HepG2 (cell line): ENCODE results near the gene AARS1. TPM values are rescaled to one million over a fixed set of nuclear protein-coding genes. Genes with fewer than 3 reads are reported as not detected.

Experiments
- ADNP ChIP-seq: sonication (generic); formaldehyde crosslinking; IDR thresholded peaks from 2 replicates; pipeline ENCODE4 v1.4.0; 2020; ENCODE audit warnings: missing genetic modification reagents
- BCL3 ChIP-seq: sonication (generic); formaldehyde crosslinking; IDR thresholded peaks from 2 replicates; pipeline ENCODE4 v1.5.1; 2020; ENCODE audit warnings: mild to moderate bottlenecking, missing genetic modification reagents, moderate library complexity
- GABPB1 ChIP-seq: IDR thresholded peaks from 2 replicates; pipeline ENCODE4 v1.6.1; 2016; ENCODE audit warnings: mild to moderate bottlenecking, missing genetic modification reagents, moderate library complexity, missing compliant biosample characterization
- PHF21A ChIP-seq: sonication (generic); formaldehyde crosslinking; IDR thresholded peaks from 2 replicates; pipeline ENCODE4 v1.5.0; 2020; ENCODE audit warnings: mild to moderate bottlenecking, missing genetic modification reagents
- TFE3 ChIP-seq: IDR thresholded peaks from 2 replicates; pipeline ENCODE4 v1.6.1; 2016
- YEATS2 ChIP-seq: sonication (generic); formaldehyde crosslinking; IDR thresholded peaks from 2 replicates; pipeline ENCODE4 v1.4.0; 2020; ENCODE audit warnings: missing genetic modification reagents, borderline replicate concordance
- polyA plus RNA-seq, 8 experiments: library from polyadenylated mRNA; depleted of rRNA in 3 of 8; stranded (reverse) in 7 of 8; unstranded in 1 of 8; fragments of >200 nt; fragmentation: Illumina TruSeq in 4 of 8; extraction: Trizol in 4 of 8; gene quantifications; 2 replicates each; pipeline versions ENCODE4 v1.2.1 to v1.2.3, GENCODE V29; 2011 to 2016; ENCODE audit warnings: low read depth in 4 of 8, missing spikeins in 1 of 8, mixed read lengths in 1 of 8; ENCODE audit not compliant: insufficient read depth in 1 of 8
- total RNA-seq, 5 experiments: library from RNA; depleted of rRNA; stranded (reverse); fragments of >200 nt; fragmentation: Illumina TruSeq; extraction: Trizol; gene quantifications; 2 replicates each; pipeline ENCODE4 v1.2.3, GENCODE V29; 2016; ENCODE audit warnings: low read depth in 1 of 5
- TF ChIP-seq, protein P1 (sequence below): sonication (generic); formaldehyde crosslinking; IDR thresholded peaks from 2 replicates; pipeline ENCODE4 v1.4.0; 2020; ENCODE audit warnings: missing genetic modification reagents
- TF ChIP-seq, protein P2 (sequence below): sonication (generic); formaldehyde crosslinking; IDR thresholded peaks from 2 replicates; pipeline ENCODE4 v1.8.1; 2022; ENCODE audit warnings: low read depth, mild to moderate bottlenecking, missing genetic modification reagents
- TF ChIP-seq, protein P3 (sequence below): sonication (generic); formaldehyde crosslinking; IDR thresholded peaks from 2 replicates; pipeline ENCODE4 v1.9.0; 2021; ENCODE audit warnings: mild to moderate bottlenecking, missing genetic modification reagents

The AARS1 gene
- total and polyA plus RNA-seq, 2 of the 13 experiments (the other 11 are each of a cell fraction or from before 2014, with no cell fraction given): 107 to 132 TPM

GRCh38 chr16:70298988-70299938 is 10.0 kb upstream of the AARS1 start, which contains the start of gene DDX19B (continued):
- TF ChIP-seq, protein P1, sequence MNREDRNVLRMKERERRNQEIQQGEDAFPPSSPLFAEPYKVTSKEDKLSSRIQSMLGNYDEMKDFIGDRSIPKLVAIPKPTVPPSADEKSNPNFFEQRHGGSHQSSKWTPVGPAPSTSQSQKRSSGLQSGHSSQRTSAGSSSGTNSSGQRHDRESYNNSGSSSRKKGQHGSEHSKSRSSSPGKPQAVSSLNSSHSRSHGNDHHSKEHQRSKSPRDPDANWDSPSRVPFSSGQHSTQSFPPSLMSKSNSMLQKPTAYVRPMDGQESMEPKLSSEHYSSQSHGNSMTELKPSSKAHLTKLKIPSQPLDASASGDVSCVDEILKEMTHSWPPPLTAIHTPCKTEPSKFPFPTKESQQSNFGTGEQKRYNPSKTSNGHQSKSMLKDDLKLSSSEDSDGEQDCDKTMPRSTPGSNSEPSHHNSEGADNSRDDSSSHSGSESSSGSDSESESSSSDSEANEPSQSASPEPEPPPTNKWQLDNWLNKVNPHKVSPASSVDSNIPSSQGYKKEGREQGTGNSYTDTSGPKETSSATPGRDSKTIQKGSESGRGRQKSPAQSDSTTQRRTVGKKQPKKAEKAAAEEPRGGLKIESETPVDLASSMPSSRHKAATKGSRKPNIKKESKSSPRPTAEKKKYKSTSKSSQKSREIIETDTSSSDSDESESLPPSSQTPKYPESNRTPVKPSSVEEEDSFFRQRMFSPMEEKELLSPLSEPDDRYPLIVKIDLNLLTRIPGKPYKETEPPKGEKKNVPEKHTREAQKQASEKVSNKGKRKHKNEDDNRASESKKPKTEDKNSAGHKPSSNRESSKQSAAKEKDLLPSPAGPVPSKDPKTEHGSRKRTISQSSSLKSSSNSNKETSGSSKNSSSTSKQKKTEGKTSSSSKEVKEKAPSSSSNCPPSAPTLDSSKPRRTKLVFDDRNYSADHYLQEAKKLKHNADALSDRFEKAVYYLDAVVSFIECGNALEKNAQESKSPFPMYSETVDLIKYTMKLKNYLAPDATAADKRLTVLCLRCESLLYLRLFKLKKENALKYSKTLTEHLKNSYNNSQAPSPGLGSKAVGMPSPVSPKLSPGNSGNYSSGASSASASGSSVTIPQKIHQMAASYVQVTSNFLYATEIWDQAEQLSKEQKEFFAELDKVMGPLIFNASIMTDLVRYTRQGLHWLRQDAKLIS: no peak
- TF ChIP-seq BCL3 (CRISPR knock-in tag) (peak; percentile 82; the same call in 1 of the 2 replicates), TFE3 (peak; percentile 84), PHF21A (CRISPR knock-in tag) (peak; percentile 76; the same call in 1 of the 2 replicates), ADNP (CRISPR knock-in tag) (no peak), GABPB1 (CRISPR knock-in tag) (peak; percentile 99), YEATS2 (CRISPR knock-in tag) (peak; percentile 95)
- TF ChIP-seq, protein P2, sequence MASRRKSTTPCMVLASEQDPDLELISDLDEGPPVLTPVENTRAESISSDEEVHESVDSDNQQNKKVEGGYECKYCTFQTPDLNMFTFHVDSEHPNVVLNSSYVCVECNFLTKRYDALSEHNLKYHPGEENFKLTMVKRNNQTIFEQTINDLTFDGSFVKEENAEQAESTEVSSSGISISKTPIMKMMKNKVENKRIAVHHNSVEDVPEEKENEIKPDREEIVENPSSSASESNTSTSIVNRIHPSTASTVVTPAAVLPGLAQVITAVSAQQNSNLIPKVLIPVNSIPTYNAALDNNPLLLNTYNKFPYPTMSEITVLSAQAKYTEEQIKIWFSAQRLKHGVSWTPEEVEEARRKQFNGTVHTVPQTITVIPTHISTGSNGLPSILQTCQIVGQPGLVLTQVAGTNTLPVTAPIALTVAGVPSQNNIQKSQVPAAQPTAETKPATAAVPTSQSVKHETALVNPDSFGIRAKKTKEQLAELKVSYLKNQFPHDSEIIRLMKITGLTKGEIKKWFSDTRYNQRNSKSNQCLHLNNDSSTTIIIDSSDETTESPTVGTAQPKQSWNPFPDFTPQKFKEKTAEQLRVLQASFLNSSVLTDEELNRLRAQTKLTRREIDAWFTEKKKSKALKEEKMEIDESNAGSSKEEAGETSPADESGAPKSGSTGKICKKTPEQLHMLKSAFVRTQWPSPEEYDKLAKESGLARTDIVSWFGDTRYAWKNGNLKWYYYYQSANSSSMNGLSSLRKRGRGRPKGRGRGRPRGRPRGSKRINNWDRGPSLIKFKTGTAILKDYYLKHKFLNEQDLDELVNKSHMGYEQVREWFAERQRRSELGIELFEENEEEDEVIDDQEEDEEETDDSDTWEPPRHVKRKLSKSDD (CRISPR knock-in tag): no peak; the same call in none of the 2 replicates
- TF ChIP-seq, protein P3, sequence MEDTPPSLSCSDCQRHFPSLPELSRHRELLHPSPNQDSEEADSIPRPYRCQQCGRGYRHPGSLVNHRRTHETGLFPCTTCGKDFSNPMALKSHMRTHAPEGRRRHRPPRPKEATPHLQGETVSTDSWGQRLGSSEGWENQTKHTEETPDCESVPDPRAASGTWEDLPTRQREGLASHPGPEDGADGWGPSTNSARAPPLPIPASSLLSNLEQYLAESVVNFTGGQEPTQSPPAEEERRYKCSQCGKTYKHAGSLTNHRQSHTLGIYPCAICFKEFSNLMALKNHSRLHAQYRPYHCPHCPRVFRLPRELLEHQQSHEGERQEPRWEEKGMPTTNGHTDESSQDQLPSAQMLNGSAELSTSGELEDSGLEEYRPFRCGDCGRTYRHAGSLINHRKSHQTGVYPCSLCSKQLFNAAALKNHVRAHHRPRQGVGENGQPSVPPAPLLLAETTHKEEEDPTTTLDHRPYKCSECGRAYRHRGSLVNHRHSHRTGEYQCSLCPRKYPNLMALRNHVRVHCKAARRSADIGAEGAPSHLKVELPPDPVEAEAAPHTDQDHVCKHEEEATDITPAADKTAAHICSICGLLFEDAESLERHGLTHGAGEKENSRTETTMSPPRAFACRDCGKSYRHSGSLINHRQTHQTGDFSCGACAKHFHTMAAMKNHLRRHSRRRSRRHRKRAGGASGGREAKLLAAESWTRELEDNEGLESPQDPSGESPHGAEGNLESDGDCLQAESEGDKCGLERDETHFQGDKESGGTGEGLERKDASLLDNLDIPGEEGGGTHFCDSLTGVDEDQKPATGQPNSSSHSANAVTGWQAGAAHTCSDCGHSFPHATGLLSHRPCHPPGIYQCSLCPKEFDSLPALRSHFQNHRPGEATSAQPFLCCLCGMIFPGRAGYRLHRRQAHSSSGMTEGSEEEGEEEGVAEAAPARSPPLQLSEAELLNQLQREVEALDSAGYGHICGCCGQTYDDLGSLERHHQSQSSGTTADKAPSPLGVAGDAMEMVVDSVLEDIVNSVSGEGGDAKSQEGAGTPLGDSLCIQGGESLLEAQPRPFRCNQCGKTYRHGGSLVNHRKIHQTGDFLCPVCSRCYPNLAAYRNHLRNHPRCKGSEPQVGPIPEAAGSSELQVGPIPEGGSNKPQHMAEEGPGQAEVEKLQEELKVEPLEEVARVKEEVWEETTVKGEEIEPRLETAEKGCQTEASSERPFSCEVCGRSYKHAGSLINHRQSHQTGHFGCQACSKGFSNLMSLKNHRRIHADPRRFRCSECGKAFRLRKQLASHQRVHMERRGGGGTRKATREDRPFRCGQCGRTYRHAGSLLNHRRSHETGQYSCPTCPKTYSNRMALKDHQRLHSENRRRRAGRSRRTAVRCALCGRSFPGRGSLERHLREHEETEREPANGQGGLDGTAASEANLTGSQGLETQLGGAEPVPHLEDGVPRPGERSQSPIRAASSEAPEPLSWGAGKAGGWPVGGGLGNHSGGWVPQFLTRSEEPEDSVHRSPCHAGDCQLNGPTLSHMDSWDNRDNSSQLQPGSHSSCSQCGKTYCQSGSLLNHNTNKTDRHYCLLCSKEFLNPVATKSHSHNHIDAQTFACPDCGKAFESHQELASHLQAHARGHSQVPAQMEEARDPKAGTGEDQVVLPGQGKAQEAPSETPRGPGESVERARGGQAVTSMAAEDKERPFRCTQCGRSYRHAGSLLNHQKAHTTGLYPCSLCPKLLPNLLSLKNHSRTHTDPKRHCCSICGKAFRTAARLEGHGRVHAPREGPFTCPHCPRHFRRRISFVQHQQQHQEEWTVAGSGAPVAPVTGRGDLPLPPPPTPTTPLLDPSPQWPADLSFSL (CRISPR knock-in tag): no peak
